ENCODE measurements around the gene CDH23. TPM values are rescaled to one million over a fixed set of nuclear protein-coding genes. Genes with fewer than 3 reads are reported as not detected.

The CDH23 gene
- total and polyA plus RNA-seq, 2 experiments from 2014 or later: 0.30 to 1.5 TPM

- TF ChIP-seq CTCF (IDR thresholded peaks at IDR 0.05; ENCODE audit: poor library complexity): no peak
- no peak for TF ChIP-seq EZH2 (IDR thresholded peaks at IDR 0.05; ENCODE audit: borderline replicate concordance)
- TF ChIP-seq EZH2phosphoT487 (IDR thresholded peaks at IDR 0.05; ENCODE audit: low read depth, severe bottlenecking, unreplicated experiment): no peak
- peaks cover 100% of the 10 kb centered on the region for H3K79me2 ChIP-seq
- 90% methylated on average over 11 of the region's 11 CpGs for WGBS (ENCODE audit: low lambda C conversion rate, missing lambda C conversion rate)
- H4K20me1 ChIP-seq (ENCODE audit: insufficient read depth, poor library complexity, severe bottlenecking): peaks cover 99% of the 10 kb centered on the region
- H3K27me3 ChIP-seq: no peaks in the 10 kb centered on the region
- peak overlapping the region; percentile 10 for H3K27ac ChIP-seq
- no peak overlapping the region for H3K4me3 ChIP-seq
- no peaks in the 10 kb centered on the region for H3K36me3 ChIP-seq (replicated peaks; ENCODE audit: insufficient read depth, low read depth)
- peak overlapping the region; percentile 22 for H3K4me2 ChIP-seq
- no peaks in the 10 kb centered on the region for H3K9me2 ChIP-seq (replicated peaks; ENCODE audit: insufficient read depth)
- DNase-seq (ENCODE audit: low spot score): no peak
- no peaks in the 10 kb centered on the region for H3K9me3 ChIP-seq (ENCODE audit: low read depth)
- peaks cover 11% of the 10 kb centered on the region for H3K4me1 ChIP-seq (ENCODE audit: insufficient read depth)
- H2AFZ ChIP-seq: no peak overlapping the region
These were observed 449.0 kb downstream of the CDH23 start for GRCh38 chr10:71845410-71846405.

GRCh38 chr10:71846816-71847215, 450.1 kb downstream of the CDH23 start:
- Histone ChIP-seq H3K4me2 (no peak overlapping the region), H3K27me3 (no peaks in the 10 kb centered on the region), H3K27ac (no peak overlapping the region), H3K9me3 (ENCODE audit: low read depth) (no peaks in the 10 kb centered on the region), H3K4me3 (no peak overlapping the region), H4K20me1 (ENCODE audit: insufficient read depth, poor library complexity, severe bottlenecking) (peaks cover 88% of the 10 kb centered on the region), H3K36me3 (replicated peaks; ENCODE audit: insufficient read depth, low read depth) (no peaks in the 10 kb centered on the region), H3K9me2 (replicated peaks; ENCODE audit: insufficient read depth) (no peaks in the 10 kb centered on the region), H3K4me1 (ENCODE audit: insufficient read depth) (peaks cover 7% of the 10 kb centered on the region), H3K79me2 (peaks cover 91% of the 10 kb centered on the region), H2AFZ (no peak overlapping the region)
- WGBS (ENCODE audit: low lambda C conversion rate, missing lambda C conversion rate): 86% methylated on average over 3 of the region's 3 CpGs
- no peak for DNase-seq (ENCODE audit: low spot score)
- TF ChIP-seq CTCF (IDR thresholded peaks at IDR 0.05; ENCODE audit: poor library complexity) (no peak), EZH2phosphoT487 (IDR thresholded peaks at IDR 0.05; ENCODE audit: low read depth, severe bottlenecking, unreplicated experiment) (no peak), EZH2 (IDR thresholded peaks at IDR 0.05; ENCODE audit: borderline replicate concordance) (no peak)

GRCh38 chr10:71847418-71847817, 450.7 kb downstream of the CDH23 start:
- Histone ChIP-seq H3K9me2 (replicated peaks; ENCODE audit: insufficient read depth) (no peaks in the 10 kb centered on the region), H3K27ac (no peak overlapping the region), H3K79me2 (peaks cover 85% of the 10 kb centered on the region), H3K27me3 (no peaks in the 10 kb centered on the region), H3K4me1 (ENCODE audit: insufficient read depth) (peaks cover 7% of the 10 kb centered on the region), H2AFZ (no peak overlapping the region), H3K4me3 (no peak overlapping the region), H3K4me2 (no peak overlapping the region), H4K20me1 (ENCODE audit: insufficient read depth, poor library complexity, severe bottlenecking) (peaks cover 82% of the 10 kb centered on the region), H3K36me3 (replicated peaks; ENCODE audit: insufficient read depth, low read depth) (no peaks in the 10 kb centered on the region), H3K9me3 (ENCODE audit: low read depth) (no peaks in the 10 kb centered on the region)
- TF ChIP-seq EZH2 (IDR thresholded peaks at IDR 0.05; ENCODE audit: borderline replicate concordance) (no peak), CTCF (IDR thresholded peaks at IDR 0.05; ENCODE audit: poor library complexity) (no peak), EZH2phosphoT487 (IDR thresholded peaks at IDR 0.05; ENCODE audit: low read depth, severe bottlenecking, unreplicated experiment) (no peak)
- 93% methylated on average over 8 of the region's 8 CpGs for WGBS (ENCODE audit: low lambda C conversion rate, missing lambda C conversion rate)
- no peak for DNase-seq (ENCODE audit: low spot score)
